A673 (cell line): Measurements from ENCODE around the gene TSPAN10. TPM values are rescaled to one million over a fixed set of nuclear protein-coding genes. Genes with fewer than 3 reads are reported as not detected.

ENCODE experiments used
- BruUV-seq: library from RNA; stranded (reverse); fragments of 400-500 nt; replicated peaks from 2 replicates; lab custom pipeline; 2021; lab: Mats Ljungman, UMichigan
- CTCF ChIA-PET: fragments of 300-600 bp; sonication (Branson Sonifier 250); formaldehyde crosslinking; loops from one replicate; lab custom pipeline; 2022; ENCODE audit warnings: antibody characterized with exemption; lab: Charles Lee
- POLR2A ChIA-PET: fragments of 300-600 bp; sonication (Branson Sonifier 250); formaldehyde crosslinking; loops from one replicate; lab custom pipeline; 2022; ENCODE audit warnings: antibody characterized with exemption; ENCODE audit not compliant: low non-redundant PET; lab: Charles Lee
- DNase-seq: peaks from one replicate; pipeline ENCODE4 v3.0.0-alpha.2; 2015; ENCODE audit warnings: low spot score
- H3K27ac ChIP-seq: fragments of 200-600 bp; sonication (generic); 2 replicates; pipeline ENCODE4 v1.5.1; 2016; ENCODE audit warnings: mixed run types, low read depth, mild to moderate bottlenecking, mixed read lengths, antibody characterized with exemption, low read length; ENCODE audit not compliant: poor library complexity, severe bottlenecking
- H3K27me3 ChIP-seq: fragments of 200-600 bp; sonication (generic); replicated peaks from 2 replicates; pipeline ENCODE4 v1.6.1; 2017; ENCODE audit warnings: mixed run types, low read depth, mild to moderate bottlenecking, mixed read lengths, antibody characterized with exemption, low read length; ENCODE audit not compliant: insufficient read depth, poor library complexity
- H3K36me3 ChIP-seq: fragments of 200-600 bp; sonication (generic); 2 replicates; pipeline ENCODE4 v1.6.1; 2016; ENCODE audit warnings: mixed run types, mild to moderate bottlenecking, mixed read lengths, antibody characterized with exemption, low read length; ENCODE audit not compliant: insufficient read depth, poor library complexity, severe bottlenecking
- H3K4me1 ChIP-seq: fragments of 200-600 bp; sonication (generic); 2 replicates; pipeline ENCODE4 v1.6.1; 2017; ENCODE audit warnings: mixed run types, mild to moderate bottlenecking, mixed read lengths, antibody characterized with exemption, low read length; ENCODE audit not compliant: insufficient read depth, poor library complexity, severe bottlenecking
- H3K4me3 ChIP-seq: fragments of 200-600 bp; sonication (generic); 2 replicates; pipeline ENCODE4 v1.5.1; 2016; ENCODE audit warnings: low read depth, mixed run types, mild to moderate bottlenecking, mixed read lengths, low read length; ENCODE audit not compliant: poor library complexity, severe bottlenecking
- H3K9me3 ChIP-seq: fragments of 200-600 bp; sonication (generic); 2 replicates; pipeline ENCODE4 v1.6.1; 2016; ENCODE audit warnings: mixed run types, low read depth, mild to moderate bottlenecking, mixed read lengths, antibody characterized with exemption, low read length; ENCODE audit not compliant: poor library complexity, severe bottlenecking
- EZH2 ChIP-seq: fragments of 200-600 bp; sonication (generic); IDR thresholded peaks from 2 replicates; pipeline ENCODE4 v1.6.1; 2017; ENCODE audit warnings: borderline replicate concordance, low read depth, mild to moderate bottlenecking, mixed read lengths, antibody characterized with exemption, low read length; ENCODE audit not compliant: poor library complexity, severe bottlenecking
- intact Hi-C: fragments of 100-400 bp; cut with micrococcal nuclease; formaldehyde crosslinking; loops from one replicate; pipeline ENCODE4 v1.10.0; 2022; ENCODE audit not compliant: unreplicated experiment
- total RNA-seq: library from RNA; stranded (reverse); gene quantifications from 2 replicates; pipeline ENCODE4 v1.2.3, GENCODE V29; 2021
- TF ChIP-seq, protein P1 (sequence below): fragments of 300-800, 200-600 bp; sonication (generic); conservative IDR thresholded peaks from 2 replicates; pipeline ENCODE4 v1.5.1; 2017; ENCODE audit warnings: low read depth, mild to moderate bottlenecking, antibody characterized with exemption, low read length, moderate library complexity, mixed read lengths

The TSPAN10 gene
- total RNA-seq, 1 experiment from 2014 or later: 1.1 TPM

DNA sequence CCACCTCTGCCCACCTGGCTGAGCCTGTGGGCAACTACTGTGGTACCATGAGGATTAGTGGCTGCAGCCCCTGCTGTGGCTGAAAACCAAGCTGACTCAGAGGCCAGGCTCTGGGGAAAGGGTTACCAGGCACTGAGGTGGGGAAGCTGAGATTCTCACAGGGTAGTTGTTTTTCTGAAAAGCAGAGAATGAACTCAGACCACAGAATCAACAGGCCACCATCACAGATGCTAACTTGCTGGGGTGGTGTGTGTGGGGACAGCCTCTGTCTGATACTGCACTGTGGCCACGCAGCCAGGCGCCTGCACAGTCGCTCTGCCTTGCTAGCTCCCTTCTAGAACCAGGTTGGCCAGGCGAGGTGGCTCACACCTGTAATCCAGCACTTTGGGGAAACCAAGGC lies 28.9 kb upstream of the TSPAN10 start:
- peak overlapping the region; percentile 19 for H3K27ac ChIP-seq
- H3K9me3 ChIP-seq: no peaks in the 10 kb centered on the region
- no TSS peak for BruUV-seq
- ChIA-PET POLR2A (no interaction called here), CTCF (no interaction called here)
- TF ChIP-seq, protein P1, sequence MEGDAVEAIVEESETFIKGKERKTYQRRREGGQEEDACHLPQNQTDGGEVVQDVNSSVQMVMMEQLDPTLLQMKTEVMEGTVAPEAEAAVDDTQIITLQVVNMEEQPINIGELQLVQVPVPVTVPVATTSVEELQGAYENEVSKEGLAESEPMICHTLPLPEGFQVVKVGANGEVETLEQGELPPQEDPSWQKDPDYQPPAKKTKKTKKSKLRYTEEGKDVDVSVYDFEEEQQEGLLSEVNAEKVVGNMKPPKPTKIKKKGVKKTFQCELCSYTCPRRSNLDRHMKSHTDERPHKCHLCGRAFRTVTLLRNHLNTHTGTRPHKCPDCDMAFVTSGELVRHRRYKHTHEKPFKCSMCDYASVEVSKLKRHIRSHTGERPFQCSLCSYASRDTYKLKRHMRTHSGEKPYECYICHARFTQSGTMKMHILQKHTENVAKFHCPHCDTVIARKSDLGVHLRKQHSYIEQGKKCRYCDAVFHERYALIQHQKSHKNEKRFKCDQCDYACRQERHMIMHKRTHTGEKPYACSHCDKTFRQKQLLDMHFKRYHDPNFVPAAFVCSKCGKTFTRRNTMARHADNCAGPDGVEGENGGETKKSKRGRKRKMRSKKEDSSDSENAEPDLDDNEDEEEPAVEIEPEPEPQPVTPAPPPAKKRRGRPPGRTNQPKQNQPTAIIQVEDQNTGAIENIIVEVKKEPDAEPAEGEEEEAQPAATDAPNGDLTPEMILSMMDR: no peak
- no peak for TF ChIP-seq EZH2
- intact Hi-C loops: loop anchor here (10.0 kb wide), 1 partner anchor 93 kb away; the partner anchor contains the start of gene ACTG1
- no peaks in the 10 kb centered on the region for H3K27me3 ChIP-seq
- H3K4me3 ChIP-seq: no peak overlapping the region
- peaks cover 84% of the 10 kb centered on the region for H3K36me3 ChIP-seq
- H3K4me1 ChIP-seq: no peaks in the 10 kb centered on the region
- DNase-seq: no peak

DNA sequence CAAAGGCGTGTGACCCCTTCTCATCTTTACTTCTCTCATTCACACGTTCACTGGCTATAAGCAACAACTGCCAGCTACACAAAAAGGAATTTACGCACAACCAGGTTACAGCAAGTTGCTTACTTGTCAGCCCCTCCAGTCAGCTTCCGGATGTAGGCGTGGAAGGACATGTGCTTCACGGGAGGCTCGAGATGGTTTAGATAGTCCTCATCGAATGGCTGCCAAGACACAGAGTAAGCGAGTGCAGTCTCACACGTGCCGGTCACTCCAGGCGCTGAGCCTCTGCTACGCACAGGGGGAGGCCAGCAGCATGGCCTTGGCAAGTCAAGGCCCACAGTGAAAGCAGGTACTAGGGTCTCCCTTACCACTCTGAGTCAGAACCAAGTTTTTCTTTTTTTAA lies 28.4 kb upstream of the TSPAN10 start:
- Histone ChIP-seq H3K4me3 (no peak overlapping the region), H3K36me3 (peaks cover 84% of the 10 kb centered on the region), H3K9me3 (no peaks in the 10 kb centered on the region), H3K4me1 (no peaks in the 10 kb centered on the region), H3K27ac (no peak overlapping the region), H3K27me3 (no peaks in the 10 kb centered on the region)
- intact Hi-C loops: loop anchor here (10.0 kb wide), 1 partner anchor 94 kb away; the partner anchor contains the start of gene ACTG1
- BruUV-seq: no TSS peak
- ChIA-PET POLR2A (no interaction called here), CTCF (no interaction called here)
- TF ChIP-seq EZH2: no peak
- TF ChIP-seq, protein P1: no peak
- no peak for DNase-seq

DNA sequence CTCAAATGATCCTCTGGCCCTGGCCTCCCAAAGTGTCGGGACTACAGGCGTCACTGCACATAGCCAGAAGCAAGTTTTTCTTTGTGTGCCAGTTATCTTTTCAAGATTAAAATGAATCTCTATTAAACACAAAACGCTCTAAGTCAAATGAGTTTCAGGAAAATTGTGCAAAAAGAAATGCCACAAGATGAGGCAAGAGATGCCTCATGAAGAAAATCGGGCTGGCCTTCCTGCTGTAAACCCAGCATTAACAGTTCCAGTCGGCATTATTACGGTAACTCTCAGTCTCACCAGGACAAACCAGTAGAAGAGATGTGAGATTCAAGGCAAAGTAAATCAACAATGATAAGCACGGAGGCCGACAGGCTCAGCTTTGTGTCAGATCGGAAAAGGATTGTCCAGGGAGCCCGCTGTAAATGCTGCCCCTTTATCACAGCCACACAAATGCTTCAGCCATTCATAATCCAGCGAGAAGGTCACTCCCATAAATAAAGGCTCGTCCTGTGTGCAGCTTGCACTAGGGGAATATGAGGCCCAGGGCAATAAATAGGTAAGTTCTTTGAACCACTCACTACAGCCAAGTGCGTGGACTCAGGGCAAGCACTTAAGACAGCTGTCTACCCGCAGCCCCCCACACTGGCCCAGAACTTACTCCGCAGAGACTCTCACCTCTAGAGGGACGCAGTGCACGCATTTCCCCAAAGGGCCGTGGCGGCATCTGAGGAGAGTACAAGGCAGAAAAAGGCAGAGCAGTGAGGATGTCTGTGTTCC lies 27.3 kb upstream of the TSPAN10 start:
- no peak for DNase-seq
- POLR2A ChIA-PET: no interaction called here
- Histone ChIP-seq H3K36me3 (peaks cover 77% of the 10 kb centered on the region), H3K4me3 (no peak overlapping the region), H3K27ac (no peak overlapping the region), H3K27me3 (no peaks in the 10 kb centered on the region), H3K4me1 (no peaks in the 10 kb centered on the region), H3K9me3 (no peaks in the 10 kb centered on the region)
- BruUV-seq: no TSS peak
- CTCF ChIA-PET: no interaction called here
- intact Hi-C loops: loop anchor here (10.0 kb wide), 1 partner anchor 95 kb away; the partner anchor contains the start of gene ACTG1
- TF ChIP-seq, protein P1: no peak
- no peak for TF ChIP-seq EZH2
